HEK293T (cell line): ENCODE results near the gene LARP4B.

ENCODE experiments used
- ARNT ChIP-seq: fragments of 450-650 bp; IDR thresholded peaks from 2 replicates; pipeline ENCODE4 v1.6.1; 2017; ENCODE audit warnings: mild to moderate bottlenecking
- ZNF384 ChIP-seq: fragments of 450-650 bp; IDR thresholded peaks from 2 replicates; pipeline ENCODE4 v1.6.1; 2016

DNA sequence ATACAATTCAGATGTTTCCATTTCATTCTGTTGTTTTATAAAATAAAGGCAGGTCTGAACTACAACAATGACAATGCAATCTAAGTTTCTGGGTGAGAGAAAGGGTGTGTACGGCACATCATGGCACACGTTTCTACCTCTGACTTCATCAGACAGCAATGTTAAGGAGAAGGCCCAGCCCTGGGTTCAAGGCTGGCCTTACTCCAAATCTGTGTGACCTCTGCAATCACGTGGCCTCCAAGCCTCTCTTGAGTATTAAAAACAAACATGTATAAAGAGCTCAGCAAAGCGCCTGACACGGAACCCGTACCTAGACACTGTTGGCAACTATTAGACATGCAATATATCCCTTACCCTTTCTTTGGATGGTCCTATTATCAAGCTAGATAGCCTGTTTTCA, 114.1 kb downstream of the LARP4B start:
- TF ChIP-seq ARNT, result no peak
- no peak for TF ChIP-seq ZNF384
